Amniotic stem cell (primary cell): ENCODE data around the gene SEC61G.

ENCODE experiments used
- DNase-seq: peaks from one replicate; lab custom pipeline; 2025; lab: John Stamatoyannopoulos, UW

SEC61G gene

DNA sequence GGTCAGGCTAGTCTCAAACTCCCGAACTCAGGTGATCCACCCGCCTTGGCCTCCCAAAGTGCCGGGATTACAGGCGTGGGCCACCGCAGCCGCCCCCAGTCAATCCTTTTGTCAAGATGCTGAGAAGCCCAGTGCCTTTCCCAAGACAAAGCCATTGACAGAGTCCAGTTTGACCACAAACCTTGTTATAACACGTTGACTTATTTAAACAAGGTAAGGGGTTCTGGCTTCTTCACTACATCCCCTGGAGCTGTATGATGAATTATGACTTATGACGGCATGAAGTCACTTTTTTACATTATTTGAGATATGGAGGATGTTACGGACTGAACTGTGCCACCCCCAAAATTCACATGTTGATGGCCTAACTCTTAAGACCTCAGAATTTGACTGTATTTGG is 5.8 kb upstream of the SEC61G start:
- no peak for DNase-seq

- DNase-seq: no peak
These were observed 1.3 kb downstream of the SEC61G start for GRCh38 chr7:54757711-54758110.

GRCh38 chr7:54749200-54749599 is 9.8 kb downstream of the SEC61G start:
- DNase-seq: no peak

DNA sequence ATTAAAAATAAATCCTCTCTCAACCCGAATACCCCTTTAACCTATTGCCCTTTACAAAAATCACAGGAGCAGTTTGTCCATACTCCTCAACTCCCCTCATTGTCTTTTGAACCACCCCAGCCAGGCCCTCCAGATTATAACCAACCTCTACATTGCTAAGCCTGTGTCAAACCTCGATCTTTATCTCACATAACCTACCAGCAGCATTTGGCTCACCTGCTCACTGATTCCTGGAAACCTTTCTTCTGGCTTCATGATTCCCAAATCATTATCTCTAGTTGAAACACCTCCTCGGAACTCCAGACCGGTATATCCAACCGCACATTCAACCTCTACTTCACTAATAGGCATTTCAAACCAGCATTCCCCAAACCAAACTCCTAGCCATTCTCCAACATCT is 11.8 kb downstream of the SEC61G start:
- DNase-seq: no peak

- DNase-seq: no peak
These were observed 15.4 kb downstream of the SEC61G start for GRCh38 chr7:54743580-54743979.

DNA sequence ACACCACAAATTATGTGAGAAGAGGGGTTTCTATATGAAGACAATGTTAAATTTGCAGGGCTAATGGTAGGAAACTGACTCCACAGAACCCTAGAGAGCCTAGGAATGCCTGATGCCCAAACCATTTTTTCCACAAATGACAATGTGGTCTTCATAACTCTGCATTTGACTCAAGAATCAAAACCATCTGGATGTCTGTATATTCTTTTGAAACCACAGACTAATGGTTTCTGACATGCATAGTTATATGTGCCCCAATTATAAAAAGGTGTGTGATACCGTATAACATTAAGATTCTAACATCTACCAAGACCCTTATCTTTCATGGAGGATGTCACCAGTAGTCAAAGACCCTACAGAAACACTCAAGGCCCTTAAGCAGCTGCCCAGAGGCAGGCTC is 20.3 kb downstream of the SEC61G start:
- DNase-seq: no peak

DNA sequence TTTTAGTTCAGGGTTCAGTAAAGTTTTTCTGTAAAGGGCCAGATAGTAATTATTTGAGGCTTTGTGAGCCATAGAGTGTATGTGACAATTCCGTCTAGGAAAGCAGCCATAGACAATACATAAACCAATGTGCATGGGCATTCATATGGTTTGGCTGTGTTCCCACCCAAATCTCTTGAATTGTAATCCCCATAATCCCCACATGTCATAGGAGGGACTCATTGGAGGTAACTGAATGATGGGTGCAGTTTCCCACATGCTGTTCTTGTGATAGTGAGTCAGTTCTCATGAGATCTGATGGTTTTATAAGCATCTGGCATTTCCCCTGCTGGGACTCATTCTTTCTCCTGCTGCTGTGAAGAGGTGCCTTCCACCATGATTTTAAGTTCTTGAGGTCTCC is 29.9 kb downstream of the SEC61G start:
- DNase-seq: no peak

DNA sequence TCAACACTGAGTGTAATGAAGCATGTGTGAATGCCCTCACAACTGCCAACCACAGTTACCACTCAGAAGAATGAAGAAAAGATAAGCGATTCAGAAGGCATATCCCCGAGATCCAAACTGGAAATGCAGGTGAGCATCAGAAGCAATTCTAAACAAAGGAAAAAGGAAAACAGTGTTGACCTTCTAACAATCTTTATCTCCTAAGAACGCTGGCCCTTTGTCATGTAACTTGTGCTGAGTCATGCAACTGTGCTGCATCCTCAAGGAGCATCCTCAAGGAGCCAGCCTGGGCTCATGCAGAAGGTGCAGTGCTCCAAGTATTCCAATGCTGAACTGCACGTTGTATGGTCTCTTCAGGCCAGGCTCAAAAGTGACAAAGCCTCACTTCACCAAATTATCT is 30.6 kb downstream of the SEC61G start:
- no peak for DNase-seq

- no peak for DNase-seq
These were observed 33.8 kb downstream of the SEC61G start for GRCh38 chr7:54725255-54725654.

DNA sequence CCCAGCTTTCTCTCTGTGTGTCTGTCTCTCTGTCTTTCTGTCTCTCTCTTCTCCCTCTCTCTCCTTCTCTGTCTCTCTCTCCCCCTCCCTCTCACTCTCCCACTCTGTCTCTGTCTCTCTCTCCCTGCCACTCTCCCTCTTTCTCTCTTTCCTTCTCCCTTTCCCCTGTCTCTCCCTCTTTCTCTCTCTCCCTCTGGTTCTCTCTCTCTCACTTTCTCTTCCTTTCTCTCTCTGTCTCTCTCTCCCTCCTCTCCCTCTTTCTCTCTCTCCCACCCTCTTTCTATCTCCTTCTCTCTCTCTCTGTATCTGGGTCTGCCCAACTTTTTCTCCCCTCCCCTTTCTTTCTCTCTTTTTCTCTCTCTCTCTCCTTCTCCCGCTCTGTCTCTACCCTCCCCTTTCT is 36.5 kb downstream of the SEC61G start:
- DNase-seq: no peak

DNA sequence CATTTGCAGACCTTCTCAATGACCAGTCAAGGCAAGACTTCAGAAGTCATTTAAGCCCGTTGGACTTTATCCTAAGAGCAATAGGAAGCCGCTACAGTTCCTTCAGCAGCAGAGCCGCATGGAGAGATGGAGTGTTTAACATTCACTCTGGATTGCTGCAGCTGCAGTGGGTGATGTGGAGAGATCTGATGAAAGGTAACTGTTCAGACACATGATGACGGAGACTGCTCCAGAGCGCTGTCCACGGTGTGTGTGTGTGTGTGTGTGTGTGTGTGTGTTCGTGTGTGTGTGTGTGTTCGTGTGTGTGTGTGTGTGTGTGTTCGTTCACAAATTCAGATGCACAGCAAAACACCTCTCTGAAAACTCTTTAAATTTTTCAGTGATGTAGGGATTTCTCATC is 37.0 kb downstream of the SEC61G start:
- DNase-seq: no peak

- no peak for DNase-seq
These were observed 39.0 kb downstream of the SEC61G start for GRCh38 chr7:54719974-54720373.

GRCh38 chr7:54719425-54719824 is 39.6 kb downstream of the SEC61G start:
- no peak for DNase-seq

DNA sequence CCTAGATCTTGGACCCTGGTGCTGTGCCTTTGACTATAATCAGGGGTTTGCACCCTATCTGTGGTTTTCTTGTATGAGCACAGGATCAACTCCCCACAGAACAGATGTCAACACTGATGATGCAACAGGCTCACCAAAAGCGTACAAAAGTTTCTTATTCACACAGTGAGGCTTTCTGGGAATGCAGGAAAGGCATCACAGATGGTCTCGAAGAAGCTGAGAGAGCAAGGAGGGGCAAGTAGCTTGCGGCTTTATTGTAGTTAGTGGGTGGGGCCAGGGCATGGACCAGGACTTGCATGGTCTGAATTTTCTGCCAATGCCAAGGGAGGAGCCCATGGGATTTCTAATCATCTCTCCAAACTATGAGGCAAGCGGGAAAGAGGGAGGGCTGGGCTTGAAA is 46.2 kb downstream of the SEC61G start:
- no peak for DNase-seq

DNA sequence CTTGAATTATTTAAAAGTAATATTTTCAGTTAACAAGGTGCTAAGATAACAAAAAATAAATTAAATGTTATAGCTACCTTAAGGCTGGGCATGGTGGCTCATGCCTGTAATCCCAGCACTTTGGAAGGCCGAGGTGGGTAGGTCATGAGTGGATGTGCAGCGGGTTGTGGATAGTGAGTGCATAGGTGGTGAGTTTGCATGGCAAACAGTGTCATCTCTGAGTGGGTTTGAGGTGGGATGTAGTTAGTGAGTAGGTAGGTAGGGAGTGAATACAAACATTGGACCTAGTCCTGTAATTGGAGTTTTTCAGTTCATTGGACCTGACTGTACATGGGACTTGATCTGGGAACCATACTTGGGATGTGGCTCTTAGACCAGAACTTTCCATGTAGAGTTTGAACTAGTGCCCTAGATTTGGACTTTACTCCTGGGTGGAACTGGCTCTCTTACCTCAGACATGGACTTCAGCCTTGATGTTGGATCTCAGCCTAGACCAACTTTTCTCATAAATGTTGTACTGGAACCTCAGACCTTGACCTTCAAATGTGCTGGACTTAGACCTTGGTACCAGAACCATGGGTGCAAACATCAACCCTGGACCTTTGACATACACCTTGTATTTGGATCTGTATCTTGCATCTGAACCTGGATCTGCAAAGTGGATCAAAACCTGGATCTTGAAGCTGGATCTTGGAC is 47.0 kb downstream of the SEC61G start:
- DNase-seq: no peak

- DNase-seq: no peak
These were observed 49.7 kb downstream of the SEC61G start for GRCh38 chr7:54709283-54709682.

DNA sequence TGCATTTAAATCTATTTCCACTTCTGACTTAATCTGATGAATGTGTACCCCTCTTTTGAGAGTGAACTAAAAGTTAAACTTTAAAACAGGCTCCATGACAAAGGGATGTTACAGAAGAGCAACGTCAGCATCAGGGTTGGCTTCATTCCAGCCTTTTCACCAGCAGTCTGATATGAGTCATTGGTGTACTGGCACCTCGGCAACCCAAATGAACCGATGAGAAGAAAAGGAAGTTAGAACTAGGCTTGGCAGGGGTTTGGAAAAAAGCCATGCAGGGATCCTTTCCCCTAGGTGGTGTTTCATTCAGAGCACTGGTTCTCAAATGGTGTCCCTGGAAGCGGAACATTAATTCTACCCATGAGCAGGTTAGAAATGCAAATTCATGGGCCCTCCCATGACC is 53.6 kb downstream of the SEC61G start:
- no peak for DNase-seq

GRCh38 chr7:54704851-54705250 is 54.2 kb downstream of the SEC61G start:
- no peak for DNase-seq
